Retinal pigment epithelial cell (primary cell): ENCODE measurements around the gene CABS1.

ENCODE experiments used
- DNase-seq: peaks from one replicate; pipeline ENCODE4 v3.0.0-alpha.2; 2010; ENCODE audit warnings: low read depth
- H3K4me3 ChIP-seq: 2 replicates; pipeline ENCODE4 v1.5.1; 2011; ENCODE audit warnings: mild to moderate bottlenecking, low read length, control low read depth, moderate library complexity
- CTCF ChIP-seq: conservative IDR thresholded peaks from 2 replicates; pipeline ENCODE4 v1.5.1; 2011; ENCODE audit warnings: low read depth, low read length, control low read depth, inconsistent platforms

Gene CABS1

GRCh38 chr4:70303090-70303489 lies 31.7 kb upstream of the CABS1 start:
- no peak for TF ChIP-seq CTCF
- no peak for DNase-seq
- H3K4me3 ChIP-seq = no peak overlapping the region

- no peak for TF ChIP-seq CTCF
- H3K4me3 ChIP-seq = no peak overlapping the region
- DNase-seq = no peak
These were observed 29.2 kb upstream of the CABS1 start for GRCh38 chr4:70305601-70306000.

GRCh38 chr4:70306076-70306475 lies 28.7 kb upstream of the CABS1 start:
- no peak for DNase-seq
- H3K4me3 ChIP-seq = no peak overlapping the region
- TF ChIP-seq CTCF = no peak

- no peak overlapping the region for H3K4me3 ChIP-seq
- TF ChIP-seq CTCF = no peak
These were observed 21.0 kb upstream of the CABS1 start for GRCh38 chr4:70313736-70314135.

GRCh38 chr4:70315928-70316327 lies 18.9 kb upstream of the CABS1 start:
- no peak for TF ChIP-seq CTCF

More at GRCh38 chr4:70313736-70314135, 21.0 kb upstream of the CABS1 start:
- no peak for DNase-seq

GRCh38 chr4:70326052-70326451 lies 8.7 kb upstream of the CABS1 start:
- H3K4me3 ChIP-seq = no peak overlapping the region
- DNase-seq = no peak
- no peak for TF ChIP-seq CTCF

More at GRCh38 chr4:70315928-70316327, 18.9 kb upstream of the CABS1 start:
- H3K4me3 ChIP-seq = no peak overlapping the region
- DNase-seq = no peak

GRCh38 chr4:70336043-70336442 lies 1.3 kb downstream of the CABS1 start:
- no peak overlapping the region for H3K4me3 ChIP-seq
- DNase-seq = no peak
- TF ChIP-seq CTCF = no peak
